Stomach (tissue), 4 donors: ENCODE data around the gene CYB5R4.

Experiments
- CTCF ChIP-seq, 7 experiments: fragments of 450-650 bp in 4 of 7; fragments of 200-600 bp in 3 of 7; sonication (generic) in 3 of 7; IDR thresholded peaks; one replicate each; pipeline ENCODE4 v1.5.1; 2016 to 2019; ENCODE audit warnings: antibody characterized with exemption in 7 of 7, control low read depth in 2 of 7, mild to moderate bottlenecking in 1 of 7
- POLR2A ChIP-seq, 4 donors: fragments of 450-650 bp; IDR thresholded peaks; one replicate each; pipeline ENCODE4 v1.6.1; 2016; ENCODE audit warnings: antibody characterized with exemption in 4 of 4, control low read depth in 2 of 4, mild to moderate bottlenecking in 1 of 4, moderate library complexity in 1 of 4

DNA sequence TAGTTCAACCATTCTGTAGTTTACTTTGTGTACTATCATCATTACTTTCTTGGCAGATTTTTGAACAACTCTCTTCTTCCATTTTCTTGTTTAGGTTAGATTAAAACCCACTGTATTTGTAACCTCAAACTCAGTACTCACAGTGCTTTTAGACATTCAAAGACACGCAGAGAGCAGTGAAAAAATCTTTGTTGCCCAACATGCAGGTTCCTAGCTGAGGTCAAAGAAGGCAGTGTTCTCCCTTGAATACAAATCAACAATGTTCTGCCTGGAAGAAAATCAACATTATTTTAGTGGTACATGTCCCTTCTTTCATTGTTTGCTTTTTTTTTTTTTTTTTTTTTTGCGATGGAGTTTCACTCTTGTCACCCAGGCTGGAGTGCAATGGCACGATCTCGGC lies 11.2 kb downstream of the CYB5R4 start:
- TF ChIP-seq POLR2A (IDR thresholded peaks at IDR 0.05): no peak
- TF ChIP-seq CTCF (IDR thresholded peaks at IDR 0.05): no peak
